Activated CD4-positive, alpha-beta T cell treated with anti-CD3 and anti-CD28 coated beads for 36 hours (primary cell): ENCODE results near the gene ARHGEF19. TPM values are rescaled to one million over a fixed set of nuclear protein-coding genes. Genes with fewer than 3 reads are reported as not detected.
A peak's percentile ranks its signal among the peaks of the same experiment; 100 is the strongest.
"Not testable (repeated sequence)": the region's sequence is repeated elsewhere in the genome, so short reads cannot be mapped to it uniquely, and the experiment has no call there.

Source experiments
- ATAC-seq: fragments of 200-7000 bp; cut with Tn5 transposase; one replicate; pipeline ENCODE4 v1.10.0; 2021; ENCODE audit warnings: mild to moderate bottlenecking, moderate library complexity
- CTCF ChIA-PET: fragments of 350-600 bp; sonication (Branson Sonifier 250); formaldehyde crosslinking; loops from one replicate; lab custom pipeline; 2021; ENCODE audit warnings: antibody characterized with exemption; lab: Charles Lee
- POLR2A ChIA-PET: fragments of 350-600 bp; sonication (Branson Sonifier 250); formaldehyde crosslinking; loops from one replicate; lab custom pipeline; 2021; ENCODE audit warnings: antibody characterized with exemption, inconsistent platforms; lab: Charles Lee
- DNase-seq: peaks from one replicate; pipeline ENCODE4 v3.0.0-alpha.2; 2020
- H3K27ac Mint-ChIP-seq: one replicate; pipeline ENCODE4 v1.8.0; 2021; ENCODE audit warnings: mixed read lengths
- H3K27me3 Mint-ChIP-seq: one replicate; pipeline ENCODE4 v1.8.0; 2021; ENCODE audit warnings: mixed read lengths
- H3K36me3 Mint-ChIP-seq: one replicate; pipeline ENCODE4 v1.8.0; 2021; ENCODE audit warnings: low read depth, mixed read lengths
- H3K4me1 Mint-ChIP-seq: one replicate; pipeline ENCODE4 v1.8.0; 2021; ENCODE audit warnings: mixed read lengths
- H3K4me3 Mint-ChIP-seq: one replicate; pipeline ENCODE4 v1.8.0; 2021; ENCODE audit warnings: mild to moderate bottlenecking, moderate library complexity, mixed read lengths
- H3K9me3 Mint-ChIP-seq: one replicate; pipeline ENCODE4 v1.8.0; 2021; ENCODE audit warnings: low read depth, mixed read lengths
- intact Hi-C, 2 experiments: fragments of 100-400 bp; cut with DNase I in 1 of 2; cut with micrococcal nuclease in 1 of 2; formaldehyde crosslinking; loops; one replicate each; pipeline versions ENCODE4 v1.14.2 to v1.15.1; 2022 to 2024; cut with DNase I, micrococcal nuclease
- total RNA-seq, 2 experiments: library from RNA; stranded (reverse); gene quantifications; one replicate each; pipeline ENCODE4 v1.2.3, GENCODE V29; 2021

ARHGEF19 gene
- total RNA-seq, 2 experiments from 2014 or later = 4.9 to 6.5 TPM

GRCh38 chr1:16204216-16204615, 8.2 kb downstream of the ARHGEF19 start:
- no peak overlapping the region for H3K4me3 Mint-ChIP-seq
- H3K36me3 Mint-ChIP-seq = peaks cover 2% of the 10 kb centered on the region
- no peak overlapping the region for H3K27ac Mint-ChIP-seq
- H3K27me3 Mint-ChIP-seq = no peaks in the 10 kb centered on the region
- H3K4me1 Mint-ChIP-seq = peaks cover 9% of the 10 kb centered on the region
- ATAC-seq (no peak), DNase-seq (no peak)
- intact Hi-C loops = loop anchor here in 1 of 2 experiments (2.0 kb wide), 1 partner anchor 33 kb away; the partner anchor contains the start of gene CPLANE2
- POLR2A ChIA-PET = interaction anchor here (1.4 kb wide), 1 partner anchor 13 kb away, joined by 6 read pairs; no protein-coding TSS in a partner anchor
- CTCF ChIA-PET = interaction anchor here (0.6 to 1.7 kb wide), 5 partner anchors 13 to 126 kb away, joined by 3 to 7 read pairs (median 3); no protein-coding TSS in a partner anchor
- H3K9me3 Mint-ChIP-seq = no peaks in the 10 kb centered on the region

DNA sequence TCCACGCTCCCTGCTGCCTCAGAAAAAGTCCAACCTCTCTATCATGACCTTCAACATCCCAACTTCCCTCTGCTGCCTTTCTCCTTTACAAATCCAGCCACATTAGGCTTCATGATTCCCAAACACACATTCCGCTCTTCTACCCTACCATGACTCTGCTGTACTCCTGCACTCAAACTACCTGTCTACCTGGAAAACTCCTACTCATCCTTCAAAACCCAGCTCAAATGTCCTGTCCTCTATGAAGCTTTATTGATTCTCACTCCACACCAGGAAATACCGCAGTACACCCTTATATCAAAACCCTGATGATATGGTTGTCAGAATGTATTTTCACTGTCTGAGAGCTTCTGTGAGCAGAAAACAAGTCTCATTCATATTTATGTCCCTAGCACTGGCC, 8.9 kb downstream of the ARHGEF19 start:
- H3K36me3 Mint-ChIP-seq = peaks cover 4% of the 10 kb centered on the region
- ChIA-PET POLR2A (no interaction called here), CTCF (interaction anchor here (0.6 to 1.7 kb wide), 4 partner anchors 14 to 125 kb away, joined by 3 to 7 read pairs (median 4); no protein-coding TSS in a partner anchor)
- no peaks in the 10 kb centered on the region for H3K27me3 Mint-ChIP-seq
- no peak for DNase-seq
- intact Hi-C loops = no loop called here
- H3K27ac Mint-ChIP-seq = no peak overlapping the region
- ATAC-seq = no peak
- no peak overlapping the region for H3K4me3 Mint-ChIP-seq
- H3K4me1 Mint-ChIP-seq = peaks cover 13% of the 10 kb centered on the region
- H3K9me3 Mint-ChIP-seq = no peaks in the 10 kb centered on the region

DNA sequence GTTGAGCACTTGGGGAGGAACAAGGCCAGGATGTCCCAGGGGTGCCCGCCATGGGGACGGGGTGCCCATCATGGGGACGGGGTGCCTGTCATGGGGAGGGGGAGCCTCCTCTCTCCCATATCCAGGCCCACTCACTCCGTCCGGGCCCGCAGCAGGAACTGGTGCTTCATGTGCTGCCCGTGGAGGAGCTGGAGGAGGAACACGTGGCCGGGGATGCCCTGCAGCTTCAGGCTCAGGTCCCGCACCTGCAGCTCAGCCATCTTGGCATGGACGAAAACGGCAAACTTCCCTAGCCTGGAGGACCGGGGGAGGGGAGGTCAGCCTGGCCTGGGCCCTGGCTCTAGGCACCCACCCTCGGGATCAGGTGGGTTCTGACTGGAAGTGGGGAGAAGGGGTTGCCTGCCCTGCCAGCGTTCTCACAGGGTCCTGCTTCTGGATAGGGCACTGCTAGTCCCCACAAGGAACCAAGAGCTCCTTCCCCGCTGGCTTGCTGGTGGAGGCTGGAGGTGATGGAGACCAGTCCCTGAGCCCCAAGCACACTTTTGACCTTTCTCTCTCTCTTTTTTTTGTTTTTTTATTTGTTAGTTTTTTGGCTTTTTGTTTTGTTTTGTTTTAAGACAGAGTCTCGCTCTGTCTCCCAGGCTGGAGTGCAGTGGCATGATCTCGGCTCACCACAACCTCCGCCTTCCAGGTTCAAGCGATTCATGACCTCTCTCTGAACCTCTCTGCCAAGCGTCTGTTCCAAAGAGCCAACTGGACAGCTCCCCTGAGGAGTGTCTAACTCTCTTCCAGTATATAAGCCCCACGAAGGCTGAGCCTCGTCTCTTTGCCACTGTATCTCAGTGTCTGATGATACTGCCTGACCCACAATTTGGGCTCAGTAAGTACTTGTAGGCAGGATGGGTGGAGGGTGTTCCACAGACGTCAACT, 9.9 kb downstream of the ARHGEF19 start:
- ChIA-PET CTCF (interaction anchor here (1.6 kb wide), 1 partner anchor 35 kb away, joined by 3 read pairs; no protein-coding TSS in a partner anchor), POLR2A (no interaction called here)
- H3K4me3 Mint-ChIP-seq = no peak overlapping the region
- no peaks in the 10 kb centered on the region for H3K27me3 Mint-ChIP-seq
- DNase-seq = no peak
- intact Hi-C loops = no loop called here
- peaks cover 4% of the 10 kb centered on the region for H3K36me3 Mint-ChIP-seq
- no peaks in the 10 kb centered on the region for H3K9me3 Mint-ChIP-seq
- H3K4me1 Mint-ChIP-seq = peaks cover 15% of the 10 kb centered on the region
- no peak for ATAC-seq
- H3K27ac Mint-ChIP-seq = no peak overlapping the region

- no peak overlapping the region for H3K4me3 Mint-ChIP-seq
- intact Hi-C loops = no loop called here
- H3K4me1 Mint-ChIP-seq = peaks cover 7% of the 10 kb centered on the region
- no peak for DNase-seq
- ATAC-seq = no peak
- CTCF ChIA-PET = interaction anchor here (0.6 to 1.3 kb wide), 6 partner anchors 11 to 291 kb away, joined by 3 to 5 read pairs (median 3); no protein-coding TSS in a partner anchor
- POLR2A ChIA-PET = no interaction called here
- H3K27me3 Mint-ChIP-seq = no peaks in the 10 kb centered on the region
- peaks cover 4% of the 10 kb centered on the region for H3K36me3 Mint-ChIP-seq
- no peaks in the 10 kb centered on the region for H3K9me3 Mint-ChIP-seq
- H3K27ac Mint-ChIP-seq = no peak overlapping the region
These were observed 12.8 kb downstream of the ARHGEF19 start for GRCh38 chr1:16199700-16200099.

DNA sequence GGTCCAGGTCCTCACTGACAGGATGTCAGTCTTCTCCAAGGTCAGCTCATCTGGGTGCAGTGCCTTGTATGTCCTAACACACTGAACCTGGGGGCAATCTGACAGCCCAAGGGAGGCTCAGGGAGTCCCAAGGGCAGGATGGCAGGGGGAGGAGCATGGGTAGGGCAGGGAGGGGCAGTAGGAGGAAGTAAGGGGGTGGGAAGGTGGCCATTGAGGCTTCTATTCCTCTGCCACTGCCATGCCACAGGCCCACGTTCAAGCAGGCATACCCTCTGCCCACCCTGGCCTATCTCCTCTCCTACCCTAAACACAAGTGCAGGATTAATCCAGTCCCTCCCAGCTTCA, 13.3 kb downstream of the ARHGEF19 start:
- Mint-ChIP-seq H3K27me3 (no peaks in the 10 kb centered on the region), H3K4me3 (no peak overlapping the region), H3K27ac (no peak overlapping the region), H3K9me3 (no peaks in the 10 kb centered on the region), H3K36me3 (peaks cover 4% of the 10 kb centered on the region), H3K4me1 (peaks cover 6% of the 10 kb centered on the region)
- intact Hi-C loops = no loop called here
- ChIA-PET CTCF (interaction anchor here (1.2 kb wide), 2 partner anchors 45 to 120 kb away, joined by 3 to 5 read pairs; no protein-coding TSS in a partner anchor), POLR2A (no interaction called here)
- ATAC-seq = peak; percentile 33
- no peak for DNase-seq

- H3K27ac Mint-ChIP-seq = peak overlapping the region; percentile 22
- H3K36me3 Mint-ChIP-seq = peaks cover 2% of the 10 kb centered on the region
- POLR2A ChIA-PET = no interaction called here
- CTCF ChIA-PET = interaction anchor here (0.6 kb wide), 1 partner anchor 23 kb away, joined by 4 read pairs; no protein-coding TSS in a partner anchor
- H3K27me3 Mint-ChIP-seq = no peaks in the 10 kb centered on the region
- intact Hi-C loops = no loop called here
- peaks cover 6% of the 10 kb centered on the region for H3K4me1 Mint-ChIP-seq
- H3K4me3 Mint-ChIP-seq = no peak overlapping the region
- no peak for DNase-seq
- no peaks in the 10 kb centered on the region for H3K9me3 Mint-ChIP-seq
- no peak for ATAC-seq
These were observed 13.9 kb downstream of the ARHGEF19 start for GRCh38 chr1:16198444-16199156.

DNA sequence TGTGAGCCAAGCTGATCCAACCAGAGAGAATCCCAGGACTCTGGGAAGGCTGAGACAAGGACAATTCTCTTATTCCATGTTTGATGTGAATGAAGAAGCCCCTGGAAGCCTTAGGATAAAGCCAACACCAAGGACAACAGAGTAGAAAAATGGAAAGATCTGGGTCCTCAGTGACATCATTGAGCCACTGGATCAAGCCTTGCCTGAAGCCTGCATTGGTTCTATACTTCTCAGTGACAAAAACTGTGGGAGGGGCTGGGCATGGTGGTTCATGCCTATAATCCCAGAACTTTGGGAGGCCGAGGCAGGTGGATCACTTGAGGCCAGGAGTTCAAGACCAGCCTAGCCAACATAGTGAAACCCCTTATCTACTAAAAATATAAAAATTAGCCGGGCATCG, 15.6 kb downstream of the ARHGEF19 start:
- ChIA-PET CTCF (no interaction called here), POLR2A (no interaction called here)
- no peaks in the 10 kb centered on the region for H3K27me3 Mint-ChIP-seq
- no peak overlapping the region for H3K4me3 Mint-ChIP-seq
- intact Hi-C loops = no loop called here
- DNase-seq (no peak), ATAC-seq (no peak)
- H3K27ac Mint-ChIP-seq = no peak overlapping the region
- H3K9me3 Mint-ChIP-seq = no peaks in the 10 kb centered on the region
- peaks cover 2% of the 10 kb centered on the region for H3K36me3 Mint-ChIP-seq
- H3K4me1 Mint-ChIP-seq = peaks cover 6% of the 10 kb centered on the region

DNA sequence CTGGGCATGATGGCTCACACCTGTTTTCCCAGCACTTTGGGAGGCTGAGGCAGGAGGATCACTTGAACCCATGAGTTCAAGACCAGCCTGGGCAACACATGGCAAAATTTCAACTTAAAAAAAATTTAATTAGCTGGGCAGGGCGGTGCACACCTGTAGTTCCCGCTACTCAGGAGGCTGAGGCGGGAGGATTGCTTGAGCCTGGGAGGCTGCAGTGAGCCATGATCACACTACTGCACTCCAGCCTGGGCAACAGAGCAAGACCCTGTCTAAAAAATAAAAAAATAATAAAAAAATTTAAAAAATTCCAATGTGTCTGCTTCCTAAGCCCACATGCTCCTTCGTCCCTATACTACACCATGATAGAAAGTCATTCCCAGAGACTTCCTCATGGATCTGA, 16.3 kb downstream of the ARHGEF19 start:
- DNase-seq, ATAC-seq, H3K27ac Mint-ChIP-seq, H3K4me3 Mint-ChIP-seq, intact Hi-C loops, CTCF ChIA-PET, H3K9me3 Mint-ChIP-seq, H3K4me1 Mint-ChIP-seq, H3K36me3 Mint-ChIP-seq, H3K27me3 Mint-ChIP-seq, POLR2A ChIA-PET: not testable (repeated sequence)

GRCh38 chr1:16195518-16195905, 16.9 kb downstream of the ARHGEF19 start:
- peaks cover 6% of the 10 kb centered on the region for H3K4me1 Mint-ChIP-seq

DNA sequence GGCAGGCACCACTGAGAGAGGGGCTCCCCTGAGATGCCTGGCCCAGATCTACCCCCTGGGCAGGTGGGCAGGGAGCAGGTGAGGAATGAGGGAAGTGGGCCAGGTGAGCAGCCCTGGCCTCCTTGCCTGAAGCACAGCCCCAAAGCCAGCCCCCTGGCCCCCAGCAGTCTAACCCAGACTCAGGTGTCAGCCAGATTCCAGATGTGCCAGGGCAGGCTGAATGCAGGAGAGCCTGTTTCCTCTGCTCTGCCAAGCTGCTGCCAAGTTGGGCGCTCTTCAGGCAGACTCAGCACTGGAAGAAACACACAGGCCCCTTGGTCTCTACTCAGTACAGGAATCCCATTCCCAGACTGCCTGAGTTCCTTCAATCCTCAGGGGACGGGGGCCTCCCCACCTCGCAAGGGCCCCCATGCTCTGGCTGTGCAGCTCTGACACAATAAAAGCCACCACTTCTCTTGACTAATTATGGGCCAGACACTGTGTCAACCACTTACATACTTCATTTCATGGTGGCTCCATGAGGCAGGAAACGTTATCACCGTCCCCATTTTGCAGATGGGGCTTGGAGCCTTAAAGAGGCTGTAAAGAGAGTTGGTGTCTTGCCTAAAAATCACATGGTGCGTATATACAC, 20.4 kb downstream of the ARHGEF19 start:
- intact Hi-C loops = no loop called here
- no peak overlapping the region for H3K4me3 Mint-ChIP-seq
- no peak for DNase-seq
- ChIA-PET POLR2A (no interaction called here), CTCF (interaction anchor here (12.2 kb wide), 1 partner anchor 110 kb away, joined by 219 read pairs; no protein-coding TSS in a partner anchor)
- H3K27ac Mint-ChIP-seq = no peak overlapping the region
- H3K36me3 Mint-ChIP-seq = no peaks in the 10 kb centered on the region
- peaks cover 3% of the 10 kb centered on the region for H3K4me1 Mint-ChIP-seq
- H3K9me3 Mint-ChIP-seq = no peaks in the 10 kb centered on the region
- H3K27me3 Mint-ChIP-seq = peaks cover 6% of the 10 kb centered on the region
- no peak for ATAC-seq

More at GRCh38 chr1:16195518-16195905, 16.9 kb downstream of the ARHGEF19 start:
- ChIA-PET POLR2A (no interaction called here), CTCF (no interaction called here)
- Mint-ChIP-seq H3K9me3 (no peaks in the 10 kb centered on the region), H3K36me3 (peaks cover 2% of the 10 kb centered on the region), H3K27ac (no peak overlapping the region), H3K27me3 (no peaks in the 10 kb centered on the region), H3K4me3 (no peak overlapping the region)
- no peak for DNase-seq
- intact Hi-C loops = no loop called here
- ATAC-seq = no peak

- Mint-ChIP-seq H3K4me1 (peaks cover 3% of the 10 kb centered on the region), H3K4me3 (no peak overlapping the region), H3K27me3 (peaks cover 6% of the 10 kb centered on the region), H3K9me3 (no peaks in the 10 kb centered on the region), H3K36me3 (no peaks in the 10 kb centered on the region), H3K27ac (no peak overlapping the region)
- DNase-seq (no peak), ATAC-seq (no peak)
- ChIA-PET CTCF (interaction anchor here (1.2 to 12.2 kb wide), 2 partner anchors 109 to 126 kb away, joined by 5 to 219 read pairs; no protein-coding TSS in a partner anchor), POLR2A (no interaction called here)
- intact Hi-C loops = no loop called here
These were observed 21.1 kb downstream of the ARHGEF19 start for GRCh38 chr1:16191309-16191708.
